Measurements from ENCODE around the gene ATG4B. TPM values are rescaled to one million over a fixed set of nuclear protein-coding genes. Genes with fewer than 3 reads are reported as not detected.

Gene ATG4B
- total RNA-seq, 2 experiments from 2014 or later, result 84.1 to 87.1 TPM

DNA sequence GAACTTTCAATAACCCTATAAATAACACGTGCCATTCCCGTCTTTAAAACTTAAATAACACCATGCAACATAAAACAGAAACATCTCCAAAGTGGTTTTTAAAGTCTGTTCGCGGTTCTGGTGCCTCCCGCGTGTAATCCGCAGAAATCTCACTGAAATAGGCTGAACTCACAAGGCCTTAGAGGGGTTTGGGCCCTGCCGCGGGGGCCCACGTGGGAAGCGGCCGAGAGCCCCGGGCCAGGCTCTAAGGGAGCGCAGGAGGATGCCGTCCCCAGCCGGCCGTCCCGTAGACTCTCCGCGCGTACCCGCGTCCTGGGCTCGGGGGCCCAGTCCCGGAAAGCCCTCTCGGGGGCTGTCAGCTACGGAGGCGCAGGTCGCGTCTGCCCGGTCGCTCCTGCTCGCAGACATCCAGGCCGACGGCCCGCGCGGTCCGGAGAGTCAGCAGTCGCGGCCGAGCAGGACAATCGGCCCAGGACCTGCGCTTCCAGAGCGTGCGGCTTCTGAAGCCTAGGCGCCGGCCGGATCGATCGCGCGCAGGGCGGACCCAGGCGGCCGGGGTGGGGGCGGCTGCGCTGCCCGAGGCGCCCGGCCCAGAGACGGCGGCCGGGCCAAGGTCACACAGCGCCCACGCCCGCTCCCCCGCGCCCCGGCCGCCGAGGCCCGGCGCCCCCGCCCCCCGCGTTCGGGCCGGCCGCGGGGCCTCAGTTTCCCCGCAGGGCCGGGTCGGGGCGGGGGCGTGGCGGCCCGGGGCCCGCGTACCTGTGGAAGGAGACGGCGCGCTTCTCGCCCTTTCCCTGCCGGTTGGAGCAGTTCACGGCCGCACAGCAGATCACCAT, 1.1 kb upstream of the ATG4B start:
- H3K4me3 Mint-ChIP-seq, result peak overlapping the region; percentile 73
- peak overlapping the region; percentile 67 for H3K27ac Mint-ChIP-seq
- peaks cover 4% of the 10 kb centered on the region for H3K9me3 Mint-ChIP-seq
- H3K4me1 Mint-ChIP-seq, result peaks cover 43% of the 10 kb centered on the region
- no peaks in the 10 kb centered on the region for H3K27me3 Mint-ChIP-seq
- ChIA-PET POLR2A (interaction anchor here (0.6 to 4.1 kb wide), 9 partner anchors 10 to 486 kb away, joined by 3 to 21 read pairs (median 6); partner anchors contain the start of genes D2HGDH, DTYMK, PASK and PPP1R7), CTCF (interaction anchor here (0.7 kb wide), 1 partner anchor 63 kb away, joined by 3 read pairs; no protein-coding TSS in a partner anchor)
- peak; percentile 51 for DNase-seq
- peaks cover 39% of the 10 kb centered on the region for H3K36me3 Mint-ChIP-seq (ENCODE audit: low read depth)

DNA sequence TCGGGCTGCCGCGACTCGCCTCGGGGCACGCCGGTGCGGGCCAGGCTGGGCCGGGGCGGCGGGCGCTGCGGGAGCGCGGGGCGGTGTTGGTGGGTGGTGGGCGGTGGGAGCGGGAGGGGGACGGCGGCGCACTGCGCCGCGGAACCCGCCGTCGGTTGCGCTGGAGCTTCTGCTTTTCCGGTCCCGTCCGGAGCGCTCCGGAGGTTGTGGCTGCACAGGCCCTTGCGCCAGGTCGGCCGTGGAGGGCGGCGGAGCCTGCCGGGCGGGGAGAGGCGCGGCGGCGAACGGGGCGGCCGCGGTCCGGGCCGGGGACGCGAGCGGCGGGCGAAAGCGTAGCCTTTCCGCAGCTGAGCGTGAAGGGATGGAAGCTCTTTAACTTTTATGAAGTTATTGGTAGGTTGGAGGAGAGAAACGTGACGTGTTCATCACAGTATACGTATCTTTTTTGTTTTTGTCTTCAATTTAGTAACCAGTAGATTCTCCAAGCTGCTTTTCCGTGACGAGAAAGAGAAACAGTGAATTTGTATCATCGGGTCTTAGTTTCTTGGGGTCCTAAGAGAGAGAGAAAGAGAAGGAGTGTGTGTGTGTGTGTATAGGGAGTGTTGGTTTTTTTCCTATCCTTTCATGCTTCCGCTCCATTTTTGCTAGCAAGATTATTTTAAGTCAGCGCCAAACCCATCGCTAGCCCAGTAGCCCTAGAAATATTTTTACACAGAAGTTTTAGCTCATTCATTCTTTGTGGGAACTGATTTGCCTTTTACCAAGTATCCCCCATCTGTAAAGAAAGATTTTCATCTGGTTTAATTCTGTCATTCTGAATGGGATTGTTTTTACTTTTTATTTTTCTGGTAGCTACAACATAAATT, 535 bp downstream of the ATG4B start:
- DNase-seq, result peak; percentile 43
- H3K36me3 Mint-ChIP-seq (ENCODE audit: low read depth), result peaks cover 35% of the 10 kb centered on the region
- POLR2A ChIA-PET, result interaction anchor here (0.8 to 4.1 kb wide), 14 partner anchors 9 to 1052 kb away, joined by 3 to 21 read pairs (median 6); partner anchors contain the start of genes CAPN10, D2HGDH, DTYMK and ING5

DNA sequence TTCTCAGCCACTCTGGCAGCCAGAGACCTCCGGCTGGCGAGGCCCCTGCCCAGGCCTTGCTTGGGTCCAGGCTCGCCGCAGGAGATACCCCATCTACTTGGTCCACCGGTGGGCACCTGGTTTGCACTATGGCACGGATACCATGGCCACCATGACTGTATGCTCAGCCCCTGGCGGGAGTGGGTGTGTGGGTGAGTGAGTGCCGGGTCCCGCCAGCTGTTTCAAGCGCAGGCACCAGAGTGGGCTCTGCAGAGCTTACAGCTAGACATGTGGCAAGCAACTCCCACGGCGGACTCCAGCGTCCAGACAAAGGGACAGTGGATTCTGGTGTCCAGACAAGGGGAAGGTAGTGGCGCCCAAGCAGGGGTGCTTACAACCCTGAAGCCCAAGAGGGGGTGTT, 1.4 kb downstream of the ATG4B start:
- POLR2A ChIA-PET, result interaction anchor here (0.9 to 4.1 kb wide), 7 partner anchors 8 to 489 kb away, joined by 4 to 21 read pairs (median 7); partner anchors contain the start of genes ING5, PASK and PPP1R7
- CTCF ChIA-PET, result interaction anchor here (1.1 to 1.9 kb wide), 4 partner anchors 20 to 63 kb away, joined by 3 to 10 read pairs (median 6); partner anchors contain the start of genes DTYMK and ING5
- Mint-ChIP-seq H3K4me3 (peak overlapping the region; percentile 89), H3K36me3 (ENCODE audit: low read depth) (peaks cover 30% of the 10 kb centered on the region), H3K9me3 (peaks cover 4% of the 10 kb centered on the region), H3K4me1 (peaks cover 48% of the 10 kb centered on the region), H3K27ac (no peak overlapping the region), H3K27me3 (no peaks in the 10 kb centered on the region)
- DNase-seq, result no peak

More for the DNA sequence above, 535 bp downstream of the ATG4B start:
- H3K4me3 Mint-ChIP-seq, result peak overlapping the region; percentile 89
- H3K9me3 Mint-ChIP-seq, result peaks cover 4% of the 10 kb centered on the region
- H3K27me3 Mint-ChIP-seq, result no peaks in the 10 kb centered on the region
- peaks cover 48% of the 10 kb centered on the region for H3K4me1 Mint-ChIP-seq
- peak overlapping the region; percentile 78 for H3K27ac Mint-ChIP-seq
- CTCF ChIA-PET, result interaction anchor here (0.6 to 1.9 kb wide), 9 partner anchors 21 to 488 kb away, joined by 3 to 10 read pairs (median 3); partner anchors contain the start of genes DTYMK, ING5 and PASK

DNA sequence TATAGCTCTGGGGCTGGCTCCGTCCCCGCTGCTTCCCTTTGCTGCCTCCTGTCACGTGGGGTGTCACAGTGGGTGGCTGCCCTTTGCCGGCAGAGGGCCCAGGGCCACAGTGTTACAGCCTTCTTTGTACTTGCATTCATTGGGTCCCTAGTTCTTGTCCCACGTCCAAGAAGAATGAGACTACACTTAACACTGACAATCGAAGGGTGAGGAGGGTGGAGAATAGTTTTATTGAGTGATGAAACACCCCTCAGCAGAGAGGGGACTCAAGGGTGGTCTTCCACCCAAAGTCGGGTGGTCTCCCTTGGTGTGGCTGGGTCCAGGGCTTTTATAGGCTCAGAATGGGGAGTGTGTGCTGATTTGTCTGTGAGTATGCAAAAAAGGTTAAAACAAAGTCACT, 1.9 kb downstream of the ATG4B start:
- DNase-seq, result no peak
- ChIA-PET CTCF (interaction anchor here (1.2 to 1.9 kb wide), 2 partner anchors 19 to 63 kb away, joined by 3 to 10 read pairs; partner anchors contain the start of gene ING5), POLR2A (interaction anchor here (4.1 kb wide), 1 partner anchor 22 kb away, joined by 21 read pairs; no protein-coding TSS in a partner anchor)
- peaks cover 31% of the 10 kb centered on the region for H3K36me3 Mint-ChIP-seq (ENCODE audit: low read depth)
- H3K4me3 Mint-ChIP-seq, result no peak overlapping the region
- H3K27me3 Mint-ChIP-seq, result no peaks in the 10 kb centered on the region
- peaks cover 48% of the 10 kb centered on the region for H3K4me1 Mint-ChIP-seq
- H3K27ac Mint-ChIP-seq, result no peak overlapping the region
- H3K9me3 Mint-ChIP-seq, result peaks cover 4% of the 10 kb centered on the region

DNA sequence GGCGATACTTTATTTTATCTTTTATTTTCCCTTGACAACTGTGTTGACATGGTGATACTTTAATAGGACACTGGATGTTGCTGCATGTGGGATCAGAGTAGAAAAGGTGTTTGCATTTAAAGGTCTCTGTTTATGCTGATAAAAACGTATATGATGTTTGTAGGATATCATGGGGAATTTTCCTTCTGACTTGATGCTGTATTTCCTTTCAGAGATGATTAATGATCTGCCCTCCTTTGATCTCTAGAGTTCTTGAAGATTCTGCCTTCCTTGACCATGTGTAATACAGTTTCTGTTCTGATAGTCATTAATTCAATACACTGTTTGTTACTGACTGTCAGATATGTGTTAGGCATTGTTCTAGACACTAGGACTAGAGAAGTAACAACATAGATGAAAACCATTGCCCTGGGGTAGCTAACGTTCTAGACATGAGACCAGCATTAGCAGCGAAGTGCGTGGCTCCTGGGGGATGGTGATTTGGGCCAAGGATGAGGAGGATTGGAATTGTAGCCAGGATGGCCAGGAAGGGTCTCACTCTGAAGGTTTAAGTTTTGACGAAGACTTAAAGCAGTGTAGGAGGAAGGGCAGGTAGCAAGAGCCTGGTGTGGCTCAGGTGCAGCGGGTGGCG, 2.8 kb downstream of the ATG4B start:
- Mint-ChIP-seq H3K9me3 (peaks cover 4% of the 10 kb centered on the region), H3K27ac (no peak overlapping the region), H3K36me3 (ENCODE audit: low read depth) (peaks cover 29% of the 10 kb centered on the region), H3K4me1 (peaks cover 42% of the 10 kb centered on the region), H3K27me3 (no peaks in the 10 kb centered on the region), H3K4me3 (no peak overlapping the region)
- POLR2A ChIA-PET, result no interaction called here
- CTCF ChIA-PET, result interaction anchor here (2.8 kb wide), 1 partner anchor 19 kb away, joined by 10 read pairs; no protein-coding TSS in a partner anchor
- no peak for DNase-seq

DNA sequence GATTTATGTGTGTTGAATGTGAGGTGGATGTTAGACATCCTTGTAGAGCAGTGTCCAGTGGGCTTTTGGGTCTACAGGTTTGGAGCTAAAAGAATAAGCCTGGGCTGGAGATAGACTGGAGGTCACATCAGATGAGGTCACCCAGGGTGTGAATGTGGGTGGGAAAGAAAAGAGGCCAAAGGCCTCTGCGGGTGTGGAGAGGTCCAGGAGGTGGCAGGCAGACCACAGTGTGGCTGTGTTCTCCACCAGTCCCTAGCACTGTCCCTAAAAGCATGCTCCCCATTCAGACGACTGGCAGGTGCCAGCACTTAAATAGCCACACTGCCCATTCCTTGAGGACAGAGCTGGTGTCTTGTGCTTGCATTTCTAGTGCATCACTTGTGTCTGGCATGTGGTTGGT, 4.1 kb downstream of the ATG4B start:
- no peak overlapping the region for H3K27ac Mint-ChIP-seq
- ChIA-PET CTCF (interaction anchor here (1.0 to 2.8 kb wide), 2 partner anchors 17 to 31 kb away, joined by 3 to 10 read pairs; no protein-coding TSS in a partner anchor), POLR2A (interaction anchor here (0.7 kb wide), 1 partner anchor 15 kb away, joined by 3 read pairs; no protein-coding TSS in a partner anchor)
- no peak overlapping the region for H3K4me3 Mint-ChIP-seq
- peaks cover 36% of the 10 kb centered on the region for H3K4me1 Mint-ChIP-seq
- H3K36me3 Mint-ChIP-seq (ENCODE audit: low read depth), result peaks cover 32% of the 10 kb centered on the region
- H3K27me3 Mint-ChIP-seq, result no peaks in the 10 kb centered on the region
- no peak for DNase-seq
- peaks cover 4% of the 10 kb centered on the region for H3K9me3 Mint-ChIP-seq

DNA sequence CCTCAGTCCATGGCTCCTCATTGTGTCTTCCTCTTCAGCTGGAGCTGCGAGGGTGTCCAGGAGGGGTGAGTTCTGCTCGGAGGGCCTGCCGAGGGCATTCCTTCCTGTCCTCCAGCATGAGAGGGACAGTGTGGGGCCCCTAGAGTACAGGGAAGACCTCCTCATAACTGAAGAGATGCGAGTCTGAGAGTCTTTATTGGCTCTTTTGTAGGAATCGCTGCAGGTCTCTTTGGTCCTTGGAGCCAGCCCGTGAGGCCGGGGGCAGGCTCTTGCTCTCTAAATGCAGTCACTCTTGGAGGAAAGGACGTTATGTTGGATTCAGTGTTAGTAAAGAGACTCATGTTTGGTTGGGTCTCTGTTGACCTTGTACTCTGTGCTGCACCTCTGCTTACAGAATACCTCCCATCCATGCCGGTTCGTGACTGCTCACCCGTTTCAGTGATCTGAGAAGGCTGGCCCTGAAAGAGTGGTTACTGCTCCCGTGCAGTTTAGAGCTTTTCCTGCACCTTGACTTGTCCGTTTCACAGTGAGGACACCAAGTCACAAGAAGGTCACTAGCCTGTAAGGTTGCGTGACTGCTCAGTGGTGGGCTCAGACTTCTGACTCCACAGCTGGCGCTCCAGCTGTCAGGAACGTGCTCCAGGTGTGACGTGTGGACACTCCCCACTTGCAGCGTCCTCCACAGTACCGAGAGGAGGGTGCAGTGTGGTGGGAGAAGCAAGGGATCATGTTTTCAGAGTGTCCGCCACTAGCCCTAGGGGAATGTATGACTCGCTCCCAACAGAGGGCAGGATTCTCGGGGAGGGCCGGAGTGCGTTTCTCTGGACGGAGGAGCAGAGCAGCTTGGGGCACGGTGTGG, 7.8 kb downstream of the ATG4B start:
- Mint-ChIP-seq H3K4me3 (no peak overlapping the region), H3K4me1 (peaks cover 15% of the 10 kb centered on the region), H3K27me3 (no peaks in the 10 kb centered on the region), H3K9me3 (no peaks in the 10 kb centered on the region), H3K36me3 (ENCODE audit: low read depth) (peaks cover 15% of the 10 kb centered on the region), H3K27ac (no peak overlapping the region)
- DNase-seq, result no peak
- ChIA-PET POLR2A (no interaction called here), CTCF (no interaction called here)

DNA sequence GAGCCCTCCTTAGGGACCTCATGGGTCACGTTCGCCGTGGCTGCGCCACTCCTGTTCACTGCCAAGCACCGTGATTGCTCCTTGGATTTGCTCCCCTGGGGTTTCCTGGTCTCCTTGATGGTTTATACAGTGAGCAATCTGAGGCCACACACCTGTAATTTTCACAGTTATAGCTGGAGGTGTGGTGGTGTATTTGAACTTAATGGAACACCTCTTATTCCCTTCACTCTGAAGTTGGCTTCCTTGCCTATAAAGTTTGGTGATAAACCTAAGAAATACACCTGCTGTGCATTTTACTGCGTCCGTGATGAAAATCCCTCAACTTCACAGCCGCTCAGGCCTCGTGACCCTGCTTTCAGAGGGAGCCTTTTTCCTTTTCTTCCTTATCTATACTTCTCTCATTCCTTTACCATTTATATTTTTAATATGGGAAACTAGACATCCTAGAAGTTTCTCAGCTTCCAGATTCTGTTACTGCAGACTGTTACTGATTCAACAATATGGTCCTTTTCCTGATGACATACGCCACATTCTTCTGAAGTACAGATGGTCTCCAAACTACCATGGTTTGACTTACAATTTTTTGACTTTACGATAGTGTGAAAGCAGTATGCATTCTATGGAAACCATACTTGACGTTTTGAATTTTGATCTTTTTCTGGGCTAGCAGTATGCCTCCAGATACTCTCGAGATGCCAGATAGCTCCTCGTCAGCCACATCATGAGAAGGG, 8.6 kb downstream of the ATG4B start:
- ChIA-PET CTCF (interaction anchor here (0.7 kb wide), 1 partner anchor 232 kb away, joined by 3 read pairs; no protein-coding TSS in a partner anchor), POLR2A (interaction anchor here (0.9 to 1.6 kb wide), 2 partner anchors 8 to 10 kb away, joined by 3 to 6 read pairs; partner anchors contain the start of gene ATG4B)
- no peak overlapping the region for H3K4me3 Mint-ChIP-seq
- H3K27ac Mint-ChIP-seq, result no peak overlapping the region
- H3K27me3 Mint-ChIP-seq, result no peaks in the 10 kb centered on the region
- peaks cover 12% of the 10 kb centered on the region for H3K36me3 Mint-ChIP-seq (ENCODE audit: low read depth)
- no peak for DNase-seq
- no peaks in the 10 kb centered on the region for H3K9me3 Mint-ChIP-seq
- peaks cover 7% of the 10 kb centered on the region for H3K4me1 Mint-ChIP-seq

DNA sequence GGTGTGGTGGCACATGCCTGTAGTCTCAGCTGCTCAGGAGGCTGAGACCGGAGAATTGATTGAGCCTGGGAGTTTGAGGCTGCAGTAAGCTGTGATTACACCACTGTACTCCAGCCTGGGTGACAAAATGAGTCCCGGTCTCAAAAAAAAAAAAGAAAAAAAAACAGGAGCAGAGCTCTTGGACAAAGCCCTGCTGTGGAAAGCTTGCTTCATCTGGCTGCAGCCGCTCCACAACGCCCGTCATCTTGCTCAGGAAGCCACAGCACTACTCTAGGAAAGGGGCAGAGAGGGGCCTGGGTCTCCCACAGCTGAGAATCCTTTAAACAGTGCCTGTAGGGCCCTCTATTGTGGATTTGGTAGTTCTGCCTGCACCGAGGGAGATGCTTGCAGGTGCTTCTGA, 11.0 kb downstream of the ATG4B start:
- Mint-ChIP-seq H3K4me1 (peaks cover 3% of the 10 kb centered on the region), H3K36me3 (ENCODE audit: low read depth) (peaks cover 19% of the 10 kb centered on the region), H3K27ac (no peak overlapping the region), H3K4me3 (no peak overlapping the region), H3K9me3 (no peaks in the 10 kb centered on the region), H3K27me3 (no peaks in the 10 kb centered on the region)
- ChIA-PET POLR2A (interaction anchor here (0.9 to 1.9 kb wide), 2 partner anchors 10 to 38 kb away, joined by 3 to 9 read pairs; partner anchors contain the start of genes ATG4B and DTYMK), CTCF (no interaction called here)
- DNase-seq, result no peak

DNA sequence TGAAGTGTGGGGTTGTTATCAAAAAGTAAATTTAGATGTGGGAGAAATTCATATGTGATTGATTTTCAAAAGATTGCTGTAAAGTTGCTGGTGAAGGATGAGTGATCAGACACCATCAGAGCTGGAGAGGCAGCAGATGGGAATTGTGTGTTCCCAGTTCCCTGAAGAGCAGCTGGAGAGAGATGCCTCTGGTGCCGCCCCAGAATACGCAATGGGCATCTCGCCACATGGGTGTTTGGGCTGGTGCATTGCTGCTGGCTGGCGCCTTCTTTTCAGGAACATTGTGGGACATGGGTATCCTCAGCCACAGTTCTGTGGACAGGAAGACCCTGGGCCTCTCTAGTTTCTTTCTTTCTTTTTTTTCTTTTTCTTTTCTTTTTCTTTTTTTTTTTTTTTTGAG, 11.9 kb downstream of the ATG4B start:
- Mint-ChIP-seq H3K4me1 (peaks cover 3% of the 10 kb centered on the region), H3K27me3 (no peaks in the 10 kb centered on the region), H3K4me3 (no peak overlapping the region), H3K36me3 (ENCODE audit: low read depth) (peaks cover 17% of the 10 kb centered on the region), H3K9me3 (no peaks in the 10 kb centered on the region), H3K27ac (no peak overlapping the region)
- ChIA-PET POLR2A (interaction anchor here (1.9 kb wide), 1 partner anchor 11 kb away, joined by 9 read pairs; the partner anchor contains the start of gene ATG4B), CTCF (no interaction called here)
- no peak for DNase-seq

DNA sequence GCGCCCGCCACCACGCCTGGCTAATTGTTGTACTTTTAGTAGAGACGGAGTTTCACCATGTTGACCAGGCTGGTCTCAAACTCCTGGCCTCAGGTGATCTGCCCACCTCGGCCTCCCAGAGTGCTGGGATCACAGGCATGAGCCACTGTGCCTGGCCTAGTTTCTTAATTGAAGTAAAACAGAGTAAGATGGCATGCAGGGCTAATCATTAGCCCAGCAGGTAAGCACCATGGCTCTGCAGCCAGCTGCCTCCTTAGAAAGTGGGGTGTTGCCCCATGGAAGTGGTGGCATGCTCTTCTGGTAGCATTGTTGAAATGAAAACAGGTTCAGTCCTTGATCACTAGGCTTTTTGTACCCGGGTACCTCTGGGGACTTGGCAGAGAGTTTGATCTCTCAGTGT, 12.4 kb downstream of the ATG4B start:
- peaks cover 3% of the 10 kb centered on the region for H3K4me1 Mint-ChIP-seq
- no peak overlapping the region for H3K4me3 Mint-ChIP-seq
- peaks cover 18% of the 10 kb centered on the region for H3K36me3 Mint-ChIP-seq (ENCODE audit: low read depth)
- H3K27me3 Mint-ChIP-seq, result no peaks in the 10 kb centered on the region
- CTCF ChIA-PET, result no interaction called here
- H3K9me3 Mint-ChIP-seq, result no peaks in the 10 kb centered on the region
- POLR2A ChIA-PET, result no interaction called here
- no peak overlapping the region for H3K27ac Mint-ChIP-seq
- no peak for DNase-seq
